GM12892 (cell line): ENCODE results near the gene PPP1R15B.

Experiments
- POLR2A ChIP-seq: IDR thresholded peaks from 2 replicates; pipeline ENCODE4 v1.6.1; 2011; ENCODE audit warnings: low read depth, low read length, control low read depth
- POLR2AphosphoS5 ChIP-seq: IDR thresholded peaks from 2 replicates; pipeline ENCODE4 v1.6.1; 2011; ENCODE audit warnings: low read depth, low read length, control low read depth
- TAF1 ChIP-seq: IDR thresholded peaks from 2 replicates; pipeline ENCODE4 v1.6.1; 2011; ENCODE audit warnings: low read depth, mild to moderate bottlenecking, control low read depth, low read length, borderline replicate concordance

GRCh38 chr1:204413170-204413535 is 1.5 kb upstream of the PPP1R15B start:
- no peak for TF ChIP-seq POLR2AphosphoS5
- no peak for TF ChIP-seq POLR2A
- no peak for TF ChIP-seq TAF1
